DMS153 treated with DMSO at 0.1 percent for 48 hours (cell line): ENCODE results near the gene SUGP1.

ENCODE experiments used
- DNase-seq: peaks from one replicate; lab custom pipeline; 2025; ENCODE audit not compliant: unreplicated experiment; lab: John Stamatoyannopoulos, UW

Gene SUGP1

GRCh38 chr19:19232261-19232721, 88.0 kb downstream of the SUGP1 start:
- DNase-seq, result no peak

- no peak for DNase-seq
Measured at GRCh38 chr19:19230999-19231398, 89.3 kb downstream of the SUGP1 start.

GRCh38 chr19:19229701-19230100, 90.6 kb downstream of the SUGP1 start:
- no peak for DNase-seq

- no peak for DNase-seq
Measured at GRCh38 chr19:19227217-19227616, 93.1 kb downstream of the SUGP1 start.

GRCh38 chr19:19226663-19227062, 93.6 kb downstream of the SUGP1 start:
- DNase-seq, result no peak

GRCh38 chr19:19226204-19226603, 94.1 kb downstream of the SUGP1 start:
- DNase-seq, result no peak
